ENCODE measurements around the gene RRM1. TPM values are rescaled to one million over a fixed set of nuclear protein-coding genes. Genes with fewer than 3 reads are reported as not detected.

Gene RRM1
- total RNA-seq, 1 donor from 2014 or later, result 44.0 TPM

GRCh38 chr11:4071325-4071724 lies 23.3 kb upstream of the RRM1 start:
- no peaks in the 10 kb centered on the region for H3K36me3 ChIP-seq (ENCODE audit: control insufficient read depth, insufficient read depth, low read length)

GRCh38 chr11:4071914-4072313 lies 22.7 kb upstream of the RRM1 start:
- DNase-seq (ENCODE audit: low read depth) (no peak), FAIRE-seq (no peak)
- TF ChIP-seq CTCF (IDR thresholded peaks at IDR 0.05; ENCODE audit: insufficient read depth, low read length, severe bottlenecking), result no peak
- Histone ChIP-seq H3K4me3 (ENCODE audit: low read depth, low read length) (no peak overlapping the region), H3K36me3 (ENCODE audit: control insufficient read depth, insufficient read depth, low read length) (no peaks in the 10 kb centered on the region), H3K27me3 (ENCODE audit: control insufficient read depth, insufficient read depth, low read length) (no peaks in the 10 kb centered on the region)

More at GRCh38 chr11:4071325-4071724, 23.3 kb upstream of the RRM1 start:
- TF ChIP-seq CTCF (IDR thresholded peaks at IDR 0.05; ENCODE audit: insufficient read depth, low read length, severe bottlenecking), result no peak
- H3K4me3 ChIP-seq (ENCODE audit: low read depth, low read length), result no peak overlapping the region
- DNase-seq (ENCODE audit: low read depth) (no peak), FAIRE-seq (no peak)
- H3K27me3 ChIP-seq (ENCODE audit: control insufficient read depth, insufficient read depth, low read length), result no peaks in the 10 kb centered on the region

- Histone ChIP-seq H3K4me3 (ENCODE audit: low read depth, low read length) (no peak overlapping the region), H3K27me3 (ENCODE audit: control insufficient read depth, insufficient read depth, low read length) (no peaks in the 10 kb centered on the region), H3K36me3 (ENCODE audit: control insufficient read depth, insufficient read depth, low read length) (no peaks in the 10 kb centered on the region)
- TF ChIP-seq CTCF (IDR thresholded peaks at IDR 0.05; ENCODE audit: insufficient read depth, low read length, severe bottlenecking), result peak; percentile 74
- DNase-seq (ENCODE audit: low read depth) (peak; percentile 70), FAIRE-seq (no peak)
Measured at GRCh38 chr11:4072668-4073285, 21.8 kb upstream of the RRM1 start.

GRCh38 chr11:4074266-4074665 lies 20.3 kb upstream of the RRM1 start:
- no peak overlapping the region for H3K4me3 ChIP-seq (ENCODE audit: low read depth, low read length)
- no peaks in the 10 kb centered on the region for H3K36me3 ChIP-seq (ENCODE audit: control insufficient read depth, insufficient read depth, low read length)
- no peak for TF ChIP-seq CTCF (IDR thresholded peaks at IDR 0.05; ENCODE audit: insufficient read depth, low read length, severe bottlenecking)
- FAIRE-seq, result no peak
- H3K27me3 ChIP-seq (ENCODE audit: control insufficient read depth, insufficient read depth, low read length), result no peaks in the 10 kb centered on the region
- peak; percentile 13 for DNase-seq (ENCODE audit: low read depth)

GRCh38 chr11:4076774-4077173 lies 17.8 kb upstream of the RRM1 start:
- Histone ChIP-seq H3K36me3 (ENCODE audit: control insufficient read depth, insufficient read depth, low read length) (no peaks in the 10 kb centered on the region), H3K4me3 (ENCODE audit: low read depth, low read length) (no peak overlapping the region), H3K27me3 (ENCODE audit: control insufficient read depth, insufficient read depth, low read length) (no peaks in the 10 kb centered on the region)
- FAIRE-seq (no peak), DNase-seq (ENCODE audit: low read depth) (peak; percentile 52)
- no peak for TF ChIP-seq CTCF (IDR thresholded peaks at IDR 0.05; ENCODE audit: insufficient read depth, low read length, severe bottlenecking)

GRCh38 chr11:4083198-4083597 lies 11.4 kb upstream of the RRM1 start:
- no peak for TF ChIP-seq CTCF (IDR thresholded peaks at IDR 0.05; ENCODE audit: insufficient read depth, low read length, severe bottlenecking)
- Histone ChIP-seq H3K4me3 (ENCODE audit: low read depth, low read length) (no peak overlapping the region), H3K27me3 (ENCODE audit: control insufficient read depth, insufficient read depth, low read length) (no peaks in the 10 kb centered on the region), H3K36me3 (ENCODE audit: control insufficient read depth, insufficient read depth, low read length) (peaks cover 6% of the 10 kb centered on the region)
- FAIRE-seq (peak; percentile 36), DNase-seq (ENCODE audit: low read depth) (no peak)

Measured in bronchial epithelial cell (primary cell).